Fibroblast of the aortic adventitia (primary cell): Measurements from ENCODE around the gene ASTN1. TPM values are rescaled to one million over a fixed set of nuclear protein-coding genes. Genes with fewer than 3 reads are reported as not detected.

ENCODE experiments used
- DNase-seq: peaks from one replicate; pipeline ENCODE4 v3.0.0-alpha.2; 2010; ENCODE audit warnings: low read depth
- H3K4me3 ChIP-seq: 2 replicates; pipeline ENCODE4 v1.5.1; 2011; ENCODE audit warnings: low read depth, mild to moderate bottlenecking, control low read depth, low read length, moderate library complexity
- CTCF ChIP-seq: IDR thresholded peaks from 2 replicates; pipeline ENCODE4 v1.5.1; 2011; ENCODE audit warnings: mild to moderate bottlenecking, low read length, control low read depth, inconsistent platforms; ENCODE audit not compliant: insufficient read depth
- total RNA-seq: library from RNA; depleted of rRNA; stranded (reverse); fragments of >200 nt; gene quantifications from 2 replicates; pipeline ENCODE4 v1.2.3, GENCODE V29; 2012; ENCODE audit warnings: low replicate concordance

The ASTN1 gene
- total RNA-seq, 1 donor = under 0.01 TPM

GRCh38 chr1:177142791-177143271, 21.7 kb downstream of the ASTN1 start:
- H3K4me3 ChIP-seq = no peak overlapping the region
- no peak for DNase-seq
- TF ChIP-seq CTCF = no peak

DNA sequence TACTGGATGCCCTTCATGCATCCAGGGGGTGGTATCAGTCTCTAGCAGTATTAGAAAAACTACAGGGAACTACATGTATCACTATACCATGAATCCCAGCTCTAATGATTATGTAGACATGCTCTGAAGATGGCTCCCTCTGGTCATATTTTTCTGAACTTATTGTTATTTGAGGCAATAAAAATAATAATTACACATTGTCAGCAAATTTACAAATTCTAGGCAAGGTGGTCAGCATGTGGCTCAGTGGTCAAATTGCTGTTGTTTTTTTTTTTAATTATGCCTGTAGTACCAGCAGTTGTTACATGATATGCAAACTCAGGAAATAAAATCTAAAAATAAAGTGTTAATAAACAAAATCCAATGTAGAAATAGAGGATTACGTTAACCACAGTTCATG, 22.5 kb downstream of the ASTN1 start:
- no peak overlapping the region for H3K4me3 ChIP-seq
- no peak for DNase-seq
- no peak for TF ChIP-seq CTCF

GRCh38 chr1:177138347-177138746, 26.2 kb downstream of the ASTN1 start:
- H3K4me3 ChIP-seq = no peak overlapping the region
- DNase-seq = no peak
- TF ChIP-seq CTCF = no peak

- TF ChIP-seq CTCF = no peak
- H3K4me3 ChIP-seq = no peak overlapping the region
- no peak for DNase-seq
Observed at GRCh38 chr1:177137814-177138213, 26.7 kb downstream of the ASTN1 start.

DNA sequence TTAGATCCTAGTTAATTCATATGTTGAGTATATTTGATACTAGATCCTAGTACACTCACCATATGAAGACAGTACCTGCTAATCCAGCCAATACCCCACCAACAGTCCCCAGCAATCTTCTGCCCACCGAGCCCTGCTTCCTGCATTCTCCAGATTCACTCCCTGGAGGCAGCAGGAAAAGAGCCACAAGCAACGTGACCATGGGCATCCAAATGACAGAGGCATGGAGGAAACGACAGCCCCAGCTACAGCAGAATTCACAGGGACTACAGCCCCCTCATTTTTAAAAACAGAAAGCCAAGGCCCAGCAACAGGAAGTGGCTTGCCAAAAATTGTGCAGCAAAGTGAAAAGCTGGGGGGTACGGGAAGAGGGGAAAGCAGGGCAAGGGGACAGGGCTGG, 29.3 kb downstream of the ASTN1 start:
- no peak for TF ChIP-seq CTCF
- no peak for DNase-seq
- H3K4me3 ChIP-seq = no peak overlapping the region

- DNase-seq = no peak
- TF ChIP-seq CTCF = no peak
- H3K4me3 ChIP-seq = no peak overlapping the region
Observed at GRCh38 chr1:177133977-177134538, 30.5 kb downstream of the ASTN1 start.

- TF ChIP-seq CTCF = no peak
- DNase-seq = no peak
- H3K4me3 ChIP-seq = no peak overlapping the region
Observed at GRCh38 chr1:177132141-177132540, 32.4 kb downstream of the ASTN1 start.
